ENCODE data around the gene CDKL4.

DNA sequence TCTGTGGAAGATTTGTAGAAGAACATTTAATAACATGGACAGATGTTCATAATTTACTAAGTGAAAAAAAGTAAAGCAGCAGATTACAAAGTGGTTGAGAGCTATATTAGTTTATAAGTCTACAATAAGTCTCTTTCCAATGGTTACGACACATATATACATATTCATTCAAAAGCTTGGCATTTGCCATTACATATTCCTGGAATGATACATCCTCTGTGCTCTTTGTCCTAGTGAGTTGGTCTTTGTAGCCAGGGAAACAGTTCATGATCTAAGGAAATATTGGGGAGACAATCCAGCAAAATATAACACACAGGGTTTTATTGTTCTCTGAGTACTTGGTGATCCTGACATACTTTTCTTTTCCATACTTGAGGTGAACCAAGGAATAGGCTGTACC lies 90.5 kb downstream of the CDKL4 start:
- TF ChIP-seq, protein P1, sequence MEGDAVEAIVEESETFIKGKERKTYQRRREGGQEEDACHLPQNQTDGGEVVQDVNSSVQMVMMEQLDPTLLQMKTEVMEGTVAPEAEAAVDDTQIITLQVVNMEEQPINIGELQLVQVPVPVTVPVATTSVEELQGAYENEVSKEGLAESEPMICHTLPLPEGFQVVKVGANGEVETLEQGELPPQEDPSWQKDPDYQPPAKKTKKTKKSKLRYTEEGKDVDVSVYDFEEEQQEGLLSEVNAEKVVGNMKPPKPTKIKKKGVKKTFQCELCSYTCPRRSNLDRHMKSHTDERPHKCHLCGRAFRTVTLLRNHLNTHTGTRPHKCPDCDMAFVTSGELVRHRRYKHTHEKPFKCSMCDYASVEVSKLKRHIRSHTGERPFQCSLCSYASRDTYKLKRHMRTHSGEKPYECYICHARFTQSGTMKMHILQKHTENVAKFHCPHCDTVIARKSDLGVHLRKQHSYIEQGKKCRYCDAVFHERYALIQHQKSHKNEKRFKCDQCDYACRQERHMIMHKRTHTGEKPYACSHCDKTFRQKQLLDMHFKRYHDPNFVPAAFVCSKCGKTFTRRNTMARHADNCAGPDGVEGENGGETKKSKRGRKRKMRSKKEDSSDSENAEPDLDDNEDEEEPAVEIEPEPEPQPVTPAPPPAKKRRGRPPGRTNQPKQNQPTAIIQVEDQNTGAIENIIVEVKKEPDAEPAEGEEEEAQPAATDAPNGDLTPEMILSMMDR (conservative IDR thresholded peaks at IDR 0.05 in 1 of 2, IDR thresholded peaks at IDR 0.05 in 1 of 2; ENCODE audit: extremely low read depth in 1 of 2, insufficient read depth in 1 of 2, low read depth in 1 of 2, low read length in 2 of 2), result no peak
- TF ChIP-seq EZH2 (IDR thresholded peaks at IDR 0.05; ENCODE audit: borderline replicate concordance, low read length), result no peak

Measured in mammary epithelial cell (primary cell).